Measurements from ENCODE around the gene SLC22A2. TPM values are rescaled to one million over a fixed set of nuclear protein-coding genes. Genes with fewer than 3 reads are reported as not detected.

SLC22A2 gene
- polyA plus RNA-seq, 1 experiment: not detected

DNA sequence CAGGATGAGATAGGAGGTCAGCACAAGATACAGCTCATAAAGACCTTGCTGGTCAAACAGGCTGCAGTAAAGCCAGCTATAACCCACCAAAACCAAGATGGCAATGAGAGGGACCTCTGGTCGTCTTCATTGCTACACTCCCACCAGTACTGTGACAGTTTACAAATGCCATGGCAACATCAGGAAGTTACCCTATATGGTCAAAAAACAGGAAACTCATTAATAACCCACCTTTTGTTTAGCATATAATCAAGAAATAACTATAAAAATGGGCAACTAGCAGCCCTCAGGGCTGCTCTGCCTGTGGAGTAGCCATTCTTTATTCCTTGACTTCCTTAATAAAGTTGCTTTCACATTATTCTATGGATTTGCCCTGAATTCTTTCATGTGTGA, 30.9 kb downstream of the SLC22A2 start:
- no peak overlapping the region for H3K27ac ChIP-seq (ENCODE audit: low read depth, low read length)
- POLR2A ChIA-PET: no interaction called here

DNA sequence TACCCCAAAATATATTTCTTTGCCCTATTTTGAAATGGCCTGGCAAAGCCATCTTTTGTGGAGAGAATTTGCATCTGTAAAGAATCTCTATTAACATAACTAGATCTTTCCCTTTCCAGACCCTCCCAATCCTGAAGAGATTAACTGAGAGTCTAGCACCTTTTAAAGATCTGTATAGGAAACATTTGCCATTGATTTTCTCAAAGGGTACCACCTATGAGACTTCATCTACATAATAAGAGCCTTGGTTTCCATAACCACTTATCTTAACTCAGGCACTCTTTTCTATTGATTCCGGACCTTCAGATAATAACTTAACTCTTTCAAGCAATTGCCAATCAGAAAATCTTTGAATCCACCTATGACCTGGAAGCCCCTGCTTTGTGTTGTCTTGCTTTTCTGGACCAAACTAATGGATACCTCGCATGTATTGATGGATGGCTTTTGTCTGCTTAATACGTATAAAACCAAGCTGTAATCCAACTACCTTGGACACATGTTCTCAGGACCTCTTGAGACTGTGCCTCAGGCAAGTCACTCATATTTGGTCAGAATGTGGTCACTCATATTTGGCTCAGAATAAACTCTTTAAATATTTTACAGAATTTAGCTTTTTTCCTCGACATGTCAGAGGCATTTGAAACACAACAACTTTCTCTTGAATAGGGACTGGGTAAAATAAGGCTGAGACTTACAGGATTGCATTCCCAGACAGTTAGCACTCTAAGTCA, 31.4 kb downstream of the SLC22A2 start:
- DNase-seq (ENCODE audit: low read depth, low spot score): no peak
- CTCF ChIA-PET: interaction anchor here (0.6 kb wide), 1 partner anchor 19 kb away, joined by 5 read pairs; no protein-coding TSS in a partner anchor
- no peak overlapping the region for H3K4me3 ChIP-seq (ENCODE audit: low read depth, low read length)
- TF ChIP-seq, protein P1, sequence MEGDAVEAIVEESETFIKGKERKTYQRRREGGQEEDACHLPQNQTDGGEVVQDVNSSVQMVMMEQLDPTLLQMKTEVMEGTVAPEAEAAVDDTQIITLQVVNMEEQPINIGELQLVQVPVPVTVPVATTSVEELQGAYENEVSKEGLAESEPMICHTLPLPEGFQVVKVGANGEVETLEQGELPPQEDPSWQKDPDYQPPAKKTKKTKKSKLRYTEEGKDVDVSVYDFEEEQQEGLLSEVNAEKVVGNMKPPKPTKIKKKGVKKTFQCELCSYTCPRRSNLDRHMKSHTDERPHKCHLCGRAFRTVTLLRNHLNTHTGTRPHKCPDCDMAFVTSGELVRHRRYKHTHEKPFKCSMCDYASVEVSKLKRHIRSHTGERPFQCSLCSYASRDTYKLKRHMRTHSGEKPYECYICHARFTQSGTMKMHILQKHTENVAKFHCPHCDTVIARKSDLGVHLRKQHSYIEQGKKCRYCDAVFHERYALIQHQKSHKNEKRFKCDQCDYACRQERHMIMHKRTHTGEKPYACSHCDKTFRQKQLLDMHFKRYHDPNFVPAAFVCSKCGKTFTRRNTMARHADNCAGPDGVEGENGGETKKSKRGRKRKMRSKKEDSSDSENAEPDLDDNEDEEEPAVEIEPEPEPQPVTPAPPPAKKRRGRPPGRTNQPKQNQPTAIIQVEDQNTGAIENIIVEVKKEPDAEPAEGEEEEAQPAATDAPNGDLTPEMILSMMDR (IDR thresholded peaks at IDR 0.05; ENCODE audit: low read depth, low read length): no peak
- POLR2A ChIA-PET: no interaction called here
- H3K27ac ChIP-seq (ENCODE audit: low read depth, low read length): no peak overlapping the region
- no peaks in the 10 kb centered on the region for H3K9me3 ChIP-seq (ENCODE audit: control insufficient read depth, insufficient read depth, low read length)
- no peaks in the 10 kb centered on the region for H3K27me3 ChIP-seq (ENCODE audit: control insufficient read depth, insufficient read depth, low read length)

More for the DNA sequence above, 30.9 kb downstream of the SLC22A2 start:
- Histone ChIP-seq H3K4me3 (ENCODE audit: low read depth, low read length) (no peak overlapping the region), H3K27me3 (ENCODE audit: control insufficient read depth, insufficient read depth, low read length) (no peaks in the 10 kb centered on the region), H3K9me3 (ENCODE audit: control insufficient read depth, insufficient read depth, low read length) (no peaks in the 10 kb centered on the region)
- TF ChIP-seq, protein P1 (IDR thresholded peaks at IDR 0.05; ENCODE audit: low read depth, low read length): no peak
- CTCF ChIA-PET: no interaction called here
- DNase-seq (ENCODE audit: low read depth, low spot score): no peak

DNA sequence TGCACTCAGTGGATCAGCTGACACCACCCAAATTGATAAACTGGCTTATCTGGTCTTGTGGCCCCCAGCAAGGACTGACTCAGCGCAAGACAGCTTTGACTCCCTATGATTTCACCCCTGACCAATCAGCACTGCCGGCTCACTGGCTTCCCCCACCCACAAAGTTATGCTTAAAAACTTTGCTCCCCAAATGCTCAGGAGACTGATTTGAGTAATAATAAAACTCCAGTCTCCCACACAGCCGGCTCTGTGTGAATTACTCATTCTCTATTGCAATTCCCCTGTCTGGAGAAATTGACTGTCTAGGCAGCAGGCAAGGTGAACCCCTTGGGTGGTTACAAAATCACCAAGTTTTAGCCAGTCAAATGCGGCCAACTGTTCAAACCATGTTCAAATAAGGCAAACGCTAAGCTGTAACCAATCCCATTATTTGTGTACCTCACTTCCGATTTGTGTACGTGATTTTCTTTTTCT, 32.5 kb downstream of the SLC22A2 start:
- Histone ChIP-seq H3K9me3 (ENCODE audit: control insufficient read depth, insufficient read depth, low read length) (no peaks in the 10 kb centered on the region), H3K27ac (ENCODE audit: low read depth, low read length) (no peak overlapping the region), H3K4me3 (ENCODE audit: low read depth, low read length) (no peak overlapping the region), H3K27me3 (ENCODE audit: control insufficient read depth, insufficient read depth, low read length) (no peaks in the 10 kb centered on the region)
- POLR2A ChIA-PET: no interaction called here
- TF ChIP-seq, protein P1 (IDR thresholded peaks at IDR 0.05; ENCODE audit: low read depth, low read length): no peak
- CTCF ChIA-PET: no interaction called here
- no peak for DNase-seq (ENCODE audit: low read depth, low spot score)

DNA sequence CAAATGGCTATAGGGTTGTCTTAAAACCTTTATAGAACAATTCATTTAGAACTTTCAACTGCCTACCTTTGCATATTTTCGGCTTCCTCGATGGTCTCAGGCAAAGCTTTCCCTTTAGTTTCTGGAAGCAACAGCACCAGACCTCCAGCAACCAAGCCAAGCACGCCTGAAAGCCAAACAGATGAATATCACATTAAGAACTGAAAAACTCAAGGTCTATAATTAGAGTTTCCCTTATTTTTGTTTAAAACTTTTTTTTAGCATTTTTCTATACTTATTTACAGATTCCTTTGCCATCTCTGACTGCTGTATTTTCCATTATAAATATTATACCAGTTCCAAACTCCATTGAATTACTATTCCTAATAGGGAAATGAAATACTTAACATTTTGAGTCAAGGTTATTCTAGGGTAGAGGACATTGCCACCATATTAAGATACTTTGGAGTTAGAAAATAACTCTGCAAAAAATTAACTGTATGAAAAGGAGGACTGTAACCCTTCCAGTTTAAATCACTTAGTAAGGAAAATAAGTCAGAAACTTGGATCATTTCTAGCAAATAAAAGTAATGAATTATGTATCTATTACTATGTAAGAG, 33.9 kb downstream of the SLC22A2 start:
- CTCF ChIA-PET: interaction anchor here (0.6 kb wide), 1 partner anchor 231 kb away, joined by 3 read pairs; no protein-coding TSS in a partner anchor
- Histone ChIP-seq H3K27ac (ENCODE audit: low read depth, low read length) (no peak overlapping the region), H3K27me3 (ENCODE audit: control insufficient read depth, insufficient read depth, low read length) (no peaks in the 10 kb centered on the region), H3K4me3 (ENCODE audit: low read depth, low read length) (no peak overlapping the region), H3K9me3 (ENCODE audit: control insufficient read depth, insufficient read depth, low read length) (no peaks in the 10 kb centered on the region)
- TF ChIP-seq, protein P1 (IDR thresholded peaks at IDR 0.05; ENCODE audit: low read depth, low read length): no peak
- no peak for DNase-seq (ENCODE audit: low read depth, low spot score)
- POLR2A ChIA-PET: no interaction called here

DNA sequence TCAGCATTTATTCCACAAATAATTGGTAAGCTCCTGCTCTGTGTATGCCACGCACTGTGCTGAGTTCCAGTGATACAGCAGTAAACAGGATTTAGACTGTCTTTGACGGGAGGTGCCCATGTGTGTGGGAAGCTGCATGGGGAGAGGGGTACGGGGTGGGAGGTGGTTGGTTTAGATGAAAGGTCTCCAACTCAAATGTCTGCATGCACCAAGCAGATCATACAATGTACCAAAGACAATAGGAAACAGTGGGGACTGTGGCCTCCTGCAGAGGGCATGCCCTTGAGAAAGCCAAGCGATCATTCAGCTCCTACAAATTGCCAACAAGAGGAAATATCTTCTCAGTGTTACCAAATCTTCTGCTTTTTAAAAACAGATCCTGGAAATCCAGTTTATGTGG, 36.1 kb downstream of the SLC22A2 start:
- no peak overlapping the region for H3K4me3 ChIP-seq (ENCODE audit: low read depth, low read length)
- ChIA-PET CTCF (no interaction called here), POLR2A (no interaction called here)
- no peak for DNase-seq (ENCODE audit: low read depth, low spot score)
- TF ChIP-seq, protein P1 (IDR thresholded peaks at IDR 0.05; ENCODE audit: low read depth, low read length): no peak
- H3K27ac ChIP-seq (ENCODE audit: low read depth, low read length): no peak overlapping the region
- H3K27me3 ChIP-seq (ENCODE audit: control insufficient read depth, insufficient read depth, low read length): no peaks in the 10 kb centered on the region
- peaks cover 4% of the 10 kb centered on the region; the same call in 1 of the 2 replicates for H3K9me3 ChIP-seq (ENCODE audit: control insufficient read depth, insufficient read depth, low read length)

Measured in AG04450 (cell line).